Measurements from ENCODE around the gene UMAD1.

Gene UMAD1

GRCh38 chr7:7756577-7756976 lies 116.0 kb downstream of the UMAD1 start:
- no peaks in the 10 kb centered on the region for H3K27me3 Mint-ChIP-seq (ENCODE audit: low read depth)
- no peaks in the 10 kb centered on the region for H3K4me1 Mint-ChIP-seq
- TF ChIP-seq, protein P1, sequence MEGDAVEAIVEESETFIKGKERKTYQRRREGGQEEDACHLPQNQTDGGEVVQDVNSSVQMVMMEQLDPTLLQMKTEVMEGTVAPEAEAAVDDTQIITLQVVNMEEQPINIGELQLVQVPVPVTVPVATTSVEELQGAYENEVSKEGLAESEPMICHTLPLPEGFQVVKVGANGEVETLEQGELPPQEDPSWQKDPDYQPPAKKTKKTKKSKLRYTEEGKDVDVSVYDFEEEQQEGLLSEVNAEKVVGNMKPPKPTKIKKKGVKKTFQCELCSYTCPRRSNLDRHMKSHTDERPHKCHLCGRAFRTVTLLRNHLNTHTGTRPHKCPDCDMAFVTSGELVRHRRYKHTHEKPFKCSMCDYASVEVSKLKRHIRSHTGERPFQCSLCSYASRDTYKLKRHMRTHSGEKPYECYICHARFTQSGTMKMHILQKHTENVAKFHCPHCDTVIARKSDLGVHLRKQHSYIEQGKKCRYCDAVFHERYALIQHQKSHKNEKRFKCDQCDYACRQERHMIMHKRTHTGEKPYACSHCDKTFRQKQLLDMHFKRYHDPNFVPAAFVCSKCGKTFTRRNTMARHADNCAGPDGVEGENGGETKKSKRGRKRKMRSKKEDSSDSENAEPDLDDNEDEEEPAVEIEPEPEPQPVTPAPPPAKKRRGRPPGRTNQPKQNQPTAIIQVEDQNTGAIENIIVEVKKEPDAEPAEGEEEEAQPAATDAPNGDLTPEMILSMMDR (IDR thresholded peaks at IDR 0.05; ENCODE audit: unreplicated experiment in 3 of 3) = no peak
- no peak overlapping the region for H3K27ac Mint-ChIP-seq
- H3K36me3 Mint-ChIP-seq (ENCODE audit: low read depth) = no peaks in the 10 kb centered on the region
- no peaks in the 10 kb centered on the region for H3K9me3 Mint-ChIP-seq
- H3K4me3 Mint-ChIP-seq = no peak overlapping the region

GRCh38 chr7:7757576-7757975 lies 117.0 kb downstream of the UMAD1 start:
- TF ChIP-seq, protein P1 (IDR thresholded peaks at IDR 0.05; ENCODE audit: unreplicated experiment in 3 of 3) = no peak
- H3K4me3 Mint-ChIP-seq = no peak overlapping the region
- H3K27me3 Mint-ChIP-seq (ENCODE audit: low read depth) = no peaks in the 10 kb centered on the region
- H3K4me1 Mint-ChIP-seq = no peaks in the 10 kb centered on the region
- no peaks in the 10 kb centered on the region for H3K9me3 Mint-ChIP-seq
- H3K36me3 Mint-ChIP-seq (ENCODE audit: low read depth) = no peaks in the 10 kb centered on the region
- H3K27ac Mint-ChIP-seq = no peak overlapping the region

DNA sequence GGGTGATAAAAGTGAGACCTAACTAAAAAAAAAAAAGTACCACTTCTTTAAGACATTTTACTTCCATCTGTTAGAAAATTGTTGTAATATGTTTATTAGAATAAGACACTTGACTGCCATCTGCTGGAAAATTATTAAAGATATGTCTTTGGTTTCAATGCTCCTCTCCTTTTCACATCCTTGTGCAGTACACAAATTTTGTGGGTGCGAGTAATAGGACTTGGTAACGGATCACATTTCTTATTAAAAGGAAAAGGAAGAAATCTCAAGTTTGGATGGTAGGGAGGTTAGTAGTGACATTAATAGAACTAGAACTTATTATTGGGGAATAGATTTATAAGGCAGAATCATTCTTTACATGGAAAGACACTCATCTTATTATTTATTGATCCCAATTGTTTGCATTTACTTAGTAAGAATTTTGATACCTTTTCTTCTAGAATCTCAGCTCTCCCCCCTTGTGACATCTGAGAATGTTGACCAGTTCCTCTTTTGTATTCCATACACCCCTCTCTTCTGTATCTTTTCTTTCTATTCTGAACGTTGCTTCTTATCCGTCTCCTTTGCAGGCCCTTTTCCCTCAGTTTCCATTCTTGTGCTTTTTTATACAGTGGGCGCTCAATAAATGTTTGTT lies 120.9 kb downstream of the UMAD1 start:
- Mint-ChIP-seq H3K27ac (no peak overlapping the region), H3K9me3 (no peaks in the 10 kb centered on the region), H3K4me1 (no peaks in the 10 kb centered on the region), H3K4me3 (peak overlapping the region in 1 of 3 experiments; percentile 15), H3K27me3 (ENCODE audit: low read depth) (no peaks in the 10 kb centered on the region), H3K36me3 (ENCODE audit: low read depth) (no peaks in the 10 kb centered on the region)
- TF ChIP-seq, protein P1 (IDR thresholded peaks at IDR 0.05; ENCODE audit: unreplicated experiment in 3 of 3) = peak in 2 of 3 experiments; percentile 4 to 41

GRCh38 chr7:7761974-7762779 lies 121.6 kb downstream of the UMAD1 start:
- H3K9me3 Mint-ChIP-seq = no peaks in the 10 kb centered on the region
- TF ChIP-seq, protein P1 (IDR thresholded peaks at IDR 0.05; ENCODE audit: unreplicated experiment in 3 of 3) = no peak
- no peaks in the 10 kb centered on the region for H3K4me1 Mint-ChIP-seq

DNA sequence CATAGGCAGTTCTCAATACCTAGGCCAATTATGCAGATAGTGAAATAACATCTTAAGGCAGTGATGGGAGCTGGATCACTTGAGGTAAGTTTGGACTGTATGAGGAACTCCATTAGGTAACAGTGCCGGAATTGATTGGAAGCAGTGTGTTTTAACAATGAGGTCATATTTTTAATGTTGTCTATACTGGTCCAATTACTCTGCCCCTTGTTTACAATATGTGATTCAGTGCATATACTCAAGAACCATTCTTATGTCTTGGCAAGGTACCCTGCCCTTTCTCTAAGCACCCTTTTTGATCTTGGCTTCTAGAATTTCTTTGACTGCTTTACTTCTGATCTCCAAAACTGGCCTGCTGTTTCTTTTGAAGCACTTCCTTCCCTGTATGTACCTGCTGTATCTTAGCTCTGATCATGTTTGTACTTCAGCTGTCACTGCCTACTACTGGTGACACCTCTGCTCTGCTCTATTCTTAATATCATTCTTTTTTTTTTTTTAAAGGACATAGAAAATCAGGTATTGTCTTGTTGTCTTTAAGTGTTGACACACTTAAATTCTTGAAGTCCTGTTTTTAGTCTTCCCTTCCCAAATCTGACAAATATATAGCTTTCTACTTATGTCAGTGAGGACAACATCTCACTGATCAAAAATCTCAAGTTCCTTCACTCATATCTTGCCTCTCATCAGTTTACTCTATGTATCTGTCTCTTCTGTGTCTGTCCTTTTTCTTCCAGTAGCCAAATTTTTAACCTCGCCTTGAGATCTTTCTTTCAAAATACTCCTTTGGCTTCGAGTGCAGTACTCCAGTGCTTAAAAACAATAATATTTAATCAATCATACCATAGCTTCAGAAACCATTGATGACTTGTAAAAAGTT lies 124.2 kb downstream of the UMAD1 start:
- Mint-ChIP-seq H3K27ac (no peak overlapping the region), H3K27me3 (ENCODE audit: low read depth) (no peaks in the 10 kb centered on the region), H3K4me3 (no peak overlapping the region), H3K36me3 (ENCODE audit: low read depth) (no peaks in the 10 kb centered on the region), H3K4me1 (peaks cover 17% of the 10 kb centered on the region), H3K9me3 (no peaks in the 10 kb centered on the region)
- TF ChIP-seq, protein P1 (IDR thresholded peaks at IDR 0.05; ENCODE audit: unreplicated experiment in 3 of 3) = no peak

More at GRCh38 chr7:7761974-7762779, 121.6 kb downstream of the UMAD1 start:
- H3K27me3 Mint-ChIP-seq (ENCODE audit: low read depth) = no peaks in the 10 kb centered on the region
- no peak overlapping the region for H3K27ac Mint-ChIP-seq
- no peak overlapping the region for H3K4me3 Mint-ChIP-seq
- H3K36me3 Mint-ChIP-seq (ENCODE audit: low read depth) = no peaks in the 10 kb centered on the region

Measured in nephron (organoid).